HG02642 (cell line): ENCODE data around the gene TENM3.

ENCODE experiments used
- ATAC-seq: cut with Tn5 transposase; IDR thresholded peaks from one replicate; pipeline ENCODE4 v1.9.1; 2021; ENCODE audit warnings: mild to moderate bottlenecking; ENCODE audit not compliant: unreplicated experiment, poor library complexity

Gene TENM3

DNA sequence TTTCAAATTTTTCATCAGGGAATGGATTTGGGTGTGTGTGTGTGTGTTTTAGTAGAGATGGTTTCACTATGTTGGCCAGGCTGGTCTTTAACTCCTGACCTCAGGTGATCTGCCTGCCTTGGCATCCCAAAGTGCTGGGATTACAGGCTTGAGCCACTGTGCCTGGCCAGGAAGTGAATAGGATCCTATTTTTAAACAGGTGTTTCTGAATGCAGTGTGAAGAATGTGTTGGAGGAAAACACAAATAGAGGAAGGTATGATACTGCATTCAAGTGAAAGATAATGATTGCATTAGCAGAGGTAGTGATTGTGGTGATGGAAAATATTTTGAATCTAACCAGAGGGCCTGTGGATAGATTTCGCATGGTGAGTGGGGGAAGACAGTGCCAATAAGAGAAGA, 189.6 kb downstream of the TENM3 start:
- ATAC-seq, result no peak

DNA sequence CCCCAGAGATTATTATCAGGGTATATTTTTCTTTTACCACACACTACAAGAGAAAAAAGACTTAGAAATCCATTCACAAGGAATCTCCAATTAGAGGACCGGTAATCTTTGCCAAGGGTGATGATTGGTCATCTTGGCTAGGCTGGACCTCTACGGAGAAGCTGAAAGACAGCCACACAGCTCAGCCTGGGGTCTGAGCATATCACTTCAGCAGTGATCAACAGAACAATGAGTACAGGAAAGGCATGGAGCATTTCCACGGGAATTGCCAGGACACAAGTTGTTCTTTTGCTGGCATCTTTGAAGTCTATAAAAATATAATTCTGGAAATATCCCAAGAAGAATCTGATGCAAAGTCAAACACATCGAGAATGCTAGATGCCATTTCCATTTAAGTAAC, 191.5 kb downstream of the TENM3 start:
- ATAC-seq, result no peak

DNA sequence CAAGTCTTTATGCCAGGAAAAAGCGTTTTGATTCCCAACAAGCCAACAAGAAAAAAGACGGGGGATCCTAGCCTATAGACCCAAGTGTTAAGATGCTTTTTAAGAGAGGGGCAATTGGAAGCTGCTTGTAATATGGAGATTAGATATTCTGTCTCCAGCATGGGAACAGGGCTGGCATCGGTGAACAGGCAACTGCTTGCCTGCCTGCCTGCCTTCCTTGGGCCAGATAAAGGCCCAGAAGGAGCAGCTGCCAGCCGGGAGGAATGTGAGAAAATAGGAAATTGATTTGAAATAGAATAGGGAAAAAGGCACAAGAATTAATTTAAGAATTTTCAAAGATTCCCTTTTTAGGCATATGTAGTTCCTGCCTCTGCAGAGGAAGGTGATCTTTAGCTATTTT, 192.2 kb downstream of the TENM3 start:
- ATAC-seq, result no peak

DNA sequence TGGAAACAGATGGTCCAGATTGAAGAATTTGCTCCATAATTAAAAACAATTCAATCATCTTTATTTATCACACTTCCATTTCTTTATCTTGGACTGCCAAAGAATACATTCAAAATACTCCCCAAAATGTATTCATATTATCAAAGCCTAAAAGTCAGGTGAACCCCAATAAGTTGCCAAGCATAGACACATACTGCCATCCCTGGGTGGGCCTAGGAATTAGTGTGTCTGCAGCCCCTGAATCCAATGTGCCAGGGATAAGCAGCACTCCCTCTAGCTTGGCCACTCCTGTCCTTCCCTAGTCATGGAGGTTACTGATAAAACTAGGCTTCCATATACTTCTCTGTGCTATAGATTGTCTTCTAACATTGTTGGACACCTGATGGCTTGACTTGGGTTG, 199.9 kb downstream of the TENM3 start:
- ATAC-seq, result no peak

DNA sequence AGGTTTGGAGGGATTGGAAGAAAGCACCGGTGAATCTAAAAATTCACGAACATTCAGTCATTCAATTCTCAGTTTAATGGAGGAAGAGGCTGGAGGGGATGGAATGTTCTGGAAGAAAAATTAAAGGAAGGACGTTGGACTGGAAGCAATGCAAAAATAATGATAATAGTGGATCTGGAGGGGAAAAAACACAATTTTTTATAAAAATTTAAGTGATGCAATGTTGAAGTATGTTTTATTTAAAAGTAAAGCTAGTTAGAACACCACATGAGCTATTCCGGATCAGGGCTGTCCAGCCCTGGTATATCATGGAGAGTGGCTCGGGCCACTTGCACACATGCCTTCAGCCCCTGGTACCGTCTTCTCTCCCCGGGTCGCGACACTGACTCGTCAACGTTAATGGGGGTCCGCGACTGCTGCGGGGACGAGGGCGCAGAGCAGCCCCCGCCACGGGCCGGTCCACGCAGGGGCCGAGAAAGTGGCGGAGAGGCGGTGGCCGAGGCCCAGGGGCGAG, 204.6 kb downstream of the TENM3 start:
- no peak for ATAC-seq

DNA sequence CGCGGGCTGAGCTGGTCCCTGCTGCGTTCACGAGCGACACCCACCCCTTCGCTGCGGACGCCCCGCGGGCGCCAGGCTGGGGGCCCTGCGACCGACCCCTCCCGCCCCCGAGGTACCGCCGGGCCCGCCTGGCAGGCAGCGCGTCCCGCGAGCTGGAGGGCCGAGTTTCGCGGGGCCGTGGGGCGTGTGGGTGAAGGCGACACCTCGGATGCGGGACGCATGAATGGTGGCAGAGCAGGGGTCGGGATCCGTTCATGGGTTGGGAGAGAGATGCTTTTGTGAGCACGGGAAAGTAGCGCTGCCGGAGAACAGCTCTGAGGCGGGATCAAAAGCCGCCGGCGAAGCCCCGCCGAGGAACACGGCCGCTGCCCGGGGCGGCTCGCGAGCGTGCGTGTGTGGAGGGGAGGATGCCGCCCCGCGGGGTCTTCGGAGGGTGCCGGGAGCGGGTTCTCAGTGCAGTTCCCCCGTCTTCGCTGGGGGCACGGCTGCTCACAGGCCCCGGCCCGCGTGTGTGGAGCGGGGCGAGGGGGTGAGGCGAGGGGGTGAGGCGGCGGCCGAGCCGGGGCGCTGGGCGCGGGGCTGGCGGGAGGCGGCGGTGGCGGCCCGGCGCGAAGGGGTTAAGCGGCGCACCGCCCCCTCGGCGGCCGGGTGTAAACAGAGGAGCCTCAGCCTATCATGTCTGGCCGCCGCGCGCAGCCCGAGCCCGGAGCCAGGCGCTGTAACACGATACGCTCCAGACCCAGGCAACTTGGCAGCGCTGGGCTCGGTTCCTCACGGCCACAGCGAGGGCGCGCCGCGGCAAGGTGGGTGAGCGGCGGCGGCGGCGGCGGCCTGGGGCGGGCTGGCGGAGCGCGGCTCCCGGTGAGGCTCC, 205.3 kb downstream of the TENM3 start:
- peak; percentile 95 for ATAC-seq

DNA sequence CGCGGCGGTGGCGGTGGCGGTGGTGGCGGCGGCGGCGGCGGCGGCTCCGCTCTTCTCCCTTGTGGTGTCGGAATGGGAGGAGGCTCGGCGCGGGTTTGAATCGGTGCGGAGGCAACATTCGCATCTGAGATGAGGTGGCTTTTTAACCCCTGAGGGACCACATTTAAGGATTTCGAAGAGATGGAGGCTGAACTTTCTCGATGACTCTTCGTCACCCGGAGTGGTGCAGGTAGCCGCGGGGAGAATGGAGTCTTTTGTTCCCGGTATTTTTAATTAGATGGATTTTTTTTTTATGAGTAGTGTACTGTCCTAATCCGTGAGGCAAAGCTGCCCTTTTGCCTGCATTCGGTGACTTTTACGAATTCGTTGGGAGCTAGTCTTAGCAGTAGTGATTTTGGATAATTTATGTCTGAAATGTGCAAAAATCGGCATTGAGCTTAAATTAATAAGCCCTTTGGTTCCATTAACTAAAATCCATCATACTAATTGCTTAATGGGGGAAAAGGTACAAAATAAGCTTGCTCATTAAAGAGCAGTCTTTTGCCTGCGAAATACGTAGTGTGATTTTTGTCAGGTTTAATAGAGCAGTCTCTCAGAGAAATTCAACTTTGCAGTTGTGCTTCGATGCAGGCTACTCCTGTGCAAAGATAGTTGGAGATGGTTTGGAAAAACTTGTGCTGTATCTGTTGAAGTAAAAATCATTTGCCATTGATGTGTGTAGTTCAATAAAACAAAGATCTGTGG, 206.2 kb downstream of the TENM3 start:
- ATAC-seq, result peak; percentile 3

DNA sequence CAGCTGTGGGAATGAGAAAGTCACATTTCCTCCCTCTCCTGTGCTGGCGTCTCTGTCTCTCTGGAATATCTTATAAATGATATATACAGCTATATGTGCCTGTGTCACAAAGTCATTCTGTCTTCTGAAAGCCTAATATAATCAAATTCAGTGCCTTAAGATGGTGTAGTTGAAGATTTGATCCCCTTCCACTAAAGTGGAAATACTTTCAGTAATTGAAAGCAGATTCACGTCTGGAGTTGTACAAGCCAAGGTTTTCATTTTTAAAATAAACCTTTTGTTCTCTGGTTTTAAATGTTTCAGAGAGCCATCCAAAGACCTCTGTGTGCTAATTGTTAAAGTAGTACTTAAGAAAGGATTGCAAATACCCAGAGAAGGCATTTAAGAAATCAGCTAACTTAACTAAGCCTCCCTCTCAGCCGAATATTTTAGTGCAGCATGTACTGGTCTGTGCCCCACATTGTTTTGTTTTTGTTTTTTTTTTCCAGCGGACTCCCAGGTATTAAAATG, 206.8 kb downstream of the TENM3 start:
- ATAC-seq, result no peak

DNA sequence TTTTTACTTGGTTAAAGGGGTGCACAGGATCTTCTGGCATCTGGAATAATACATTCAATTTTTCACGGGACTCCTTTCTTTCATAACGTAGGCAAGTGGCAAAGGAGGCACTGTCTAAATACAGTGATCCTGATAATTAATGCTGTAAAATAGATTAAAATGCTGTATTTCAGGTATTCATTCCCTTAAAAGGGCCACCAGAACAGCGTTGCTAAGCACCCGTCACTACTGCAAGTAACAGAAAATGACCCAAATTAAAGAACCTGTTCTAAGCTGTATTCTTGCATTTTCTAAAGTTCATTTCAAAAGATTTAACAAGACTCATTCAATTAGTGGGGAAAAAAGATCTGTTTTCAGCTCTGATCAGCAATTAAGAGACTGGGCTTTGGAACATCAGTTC, 208.2 kb downstream of the TENM3 start:
- no peak for ATAC-seq

DNA sequence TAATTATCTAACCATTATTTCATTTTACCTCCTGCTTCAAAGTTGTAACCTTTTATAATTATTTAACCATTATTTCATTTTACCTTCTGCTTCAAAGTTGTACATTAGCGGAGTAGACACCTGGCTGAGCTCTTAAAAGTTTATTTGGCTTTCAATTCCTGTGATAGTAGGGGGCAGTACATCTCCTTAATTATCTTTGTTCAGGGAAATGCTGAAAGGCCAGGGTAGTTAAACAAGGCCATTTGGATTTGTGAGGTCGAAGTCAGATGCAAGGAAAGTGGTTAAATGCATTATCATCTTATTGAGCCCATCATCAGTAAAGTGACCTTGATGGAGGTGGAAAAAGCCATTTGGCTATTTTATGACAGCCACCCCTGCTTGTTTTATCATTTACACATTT, 210.6 kb downstream of the TENM3 start:
- no peak for ATAC-seq

DNA sequence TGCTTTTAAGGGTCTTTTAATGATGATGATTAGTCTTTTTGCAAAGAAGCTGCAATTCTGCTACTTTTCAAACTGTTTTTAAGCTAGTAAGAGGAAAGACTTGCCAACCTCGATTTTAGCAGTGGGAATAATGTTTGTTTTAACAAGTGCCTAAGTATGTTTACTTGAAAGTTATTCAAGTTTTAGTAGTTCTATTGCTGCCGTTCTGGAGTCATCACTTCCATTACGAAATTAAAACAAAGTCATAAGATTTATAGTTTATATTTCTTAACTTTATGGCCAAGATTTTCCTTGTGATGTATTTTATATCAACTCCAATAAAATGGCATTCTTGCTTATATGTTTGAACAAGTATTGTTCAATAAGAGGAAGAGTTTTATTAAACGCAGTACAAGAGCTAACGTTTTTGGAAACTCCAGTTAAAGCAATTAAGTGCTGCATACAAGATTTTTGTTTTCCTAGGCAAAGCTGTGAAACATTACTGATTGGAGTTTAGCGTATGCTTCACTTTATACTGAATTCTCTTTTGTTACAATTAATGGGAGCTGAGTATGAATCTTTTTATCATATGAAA, 211.3 kb downstream of the TENM3 start:
- ATAC-seq, result no peak

DNA sequence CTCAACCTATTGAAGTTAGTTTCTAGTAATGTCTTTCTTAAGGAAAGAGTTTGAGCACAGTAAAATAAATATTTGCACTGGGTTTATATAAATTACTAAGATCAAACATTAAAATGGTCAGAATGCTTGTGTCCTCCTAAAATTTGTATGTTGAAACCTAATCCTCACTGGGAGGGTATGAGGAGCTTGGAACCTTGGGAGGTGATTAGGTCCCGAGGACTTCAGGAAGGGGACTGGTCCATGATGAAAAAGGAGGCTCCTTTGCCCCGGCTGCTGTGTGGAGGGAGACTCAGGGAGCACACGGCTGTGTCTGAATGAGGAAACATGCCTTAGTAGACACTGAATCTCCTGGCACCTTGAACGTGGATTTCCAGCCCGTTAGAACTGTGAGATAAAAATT, 221.9 kb downstream of the TENM3 start:
- no peak for ATAC-seq

DNA sequence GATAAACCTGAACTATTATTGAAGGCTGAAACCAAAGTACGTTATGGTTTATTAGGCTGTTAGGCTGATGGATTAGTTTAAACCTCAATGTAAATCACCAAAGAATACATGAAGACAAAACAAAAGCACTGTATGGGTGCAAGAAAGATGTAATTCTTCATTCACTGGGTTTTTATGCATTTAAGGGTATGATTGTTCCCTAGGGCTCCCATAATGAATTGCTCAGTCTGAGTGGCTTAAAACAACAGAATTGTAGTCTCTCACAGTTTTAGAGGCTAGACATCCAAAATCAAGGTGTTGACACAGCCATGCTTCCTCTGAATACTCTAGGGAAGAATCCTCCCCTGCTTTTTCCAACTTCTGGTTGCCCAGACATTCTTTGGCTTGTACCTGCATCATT, 222.8 kb downstream of the TENM3 start:
- no peak for ATAC-seq

DNA sequence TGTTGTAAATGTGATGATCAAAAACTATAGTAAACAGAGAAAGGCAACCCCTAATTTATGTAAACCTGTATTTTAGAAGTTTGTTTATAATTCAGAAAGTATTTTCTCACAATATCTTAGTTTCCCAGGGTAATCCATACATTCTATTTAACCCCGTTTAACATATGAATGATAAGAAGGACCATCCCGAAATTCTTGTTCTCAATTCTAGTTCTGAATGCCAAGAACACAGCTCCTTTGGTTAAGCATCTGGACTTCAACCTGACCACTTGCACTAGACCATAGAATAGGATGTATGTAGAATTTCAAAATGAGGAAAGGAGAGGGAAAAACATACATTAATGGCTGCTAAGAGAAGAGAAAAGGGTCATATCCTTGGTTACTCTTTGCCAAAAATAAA, 227.0 kb downstream of the TENM3 start:
- ATAC-seq, result no peak

DNA sequence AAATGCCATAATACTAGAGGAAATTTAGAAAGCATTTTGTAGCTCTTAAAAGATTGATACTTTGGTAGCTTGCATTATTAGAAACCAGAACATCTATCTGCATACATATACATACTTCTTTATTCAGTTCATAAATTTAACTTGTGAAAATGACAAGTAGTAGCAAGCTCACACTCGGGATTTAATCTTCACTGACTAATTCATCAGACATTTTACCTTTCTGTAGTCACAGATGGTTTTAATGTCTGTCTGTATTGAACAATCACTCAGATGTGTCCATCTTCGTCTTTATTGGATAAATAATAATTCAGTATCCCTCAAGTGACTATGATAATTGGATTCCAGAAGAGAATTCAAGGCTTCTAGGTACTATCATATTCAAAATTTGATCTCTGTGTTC, 232.3 kb downstream of the TENM3 start:
- ATAC-seq, result no peak

DNA sequence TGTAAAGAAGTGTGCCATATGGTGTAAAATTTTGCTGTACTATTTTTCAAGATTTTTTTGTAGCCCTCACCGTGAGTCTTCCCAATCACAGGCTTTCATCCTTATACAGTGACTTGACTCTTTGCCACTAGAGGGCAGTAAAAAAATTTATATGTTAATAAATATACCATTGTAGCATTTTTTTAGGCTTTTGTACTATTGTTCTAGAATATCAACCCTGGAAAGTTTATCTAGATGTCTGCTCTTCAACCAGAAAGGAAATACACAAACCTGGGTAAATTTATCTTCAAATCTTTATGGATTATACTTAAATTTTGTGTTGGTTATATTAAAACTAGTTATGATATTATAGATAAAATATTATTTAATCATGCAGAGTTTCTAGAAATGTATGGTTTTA, 235.3 kb downstream of the TENM3 start:
- peak; percentile 65 for ATAC-seq

DNA sequence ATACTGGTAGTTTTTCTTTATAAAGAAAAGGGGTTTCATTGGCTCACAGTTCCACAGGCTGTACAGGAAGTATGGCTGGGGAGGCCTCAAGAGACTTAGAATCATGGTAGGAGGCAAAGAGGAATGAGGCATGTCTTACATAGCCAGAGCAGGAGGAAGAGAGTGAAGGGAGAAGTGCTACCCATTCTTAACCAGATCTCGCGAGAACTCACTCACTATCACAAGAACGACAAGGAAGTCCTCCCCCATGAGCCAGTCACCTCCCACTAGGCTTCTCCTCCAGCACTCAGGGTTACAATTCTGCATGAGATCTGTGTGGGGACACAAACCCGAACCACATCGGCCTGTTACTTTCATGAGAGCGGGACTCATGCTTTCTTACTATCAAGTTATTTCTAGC, 240.5 kb downstream of the TENM3 start:
- ATAC-seq, result no peak

DNA sequence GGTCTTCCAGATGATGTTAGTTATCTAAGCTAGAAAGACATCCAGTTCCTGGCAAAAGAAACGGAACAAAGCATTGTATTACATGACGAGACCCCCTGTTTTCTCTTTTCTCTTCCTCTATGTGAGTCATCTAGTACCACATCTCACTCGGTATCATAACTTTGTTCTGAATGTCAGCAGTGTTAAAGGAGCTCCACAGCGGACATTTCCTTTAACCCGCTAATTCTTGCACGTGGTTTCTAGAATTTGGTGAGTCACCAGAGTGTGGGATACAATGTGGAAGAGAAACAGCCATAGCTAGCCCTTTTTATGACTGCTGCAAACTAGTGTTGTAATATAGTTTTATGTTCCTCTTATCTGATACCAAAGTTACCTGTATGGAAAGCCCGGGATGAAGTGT, 243.7 kb downstream of the TENM3 start:
- no peak for ATAC-seq

DNA sequence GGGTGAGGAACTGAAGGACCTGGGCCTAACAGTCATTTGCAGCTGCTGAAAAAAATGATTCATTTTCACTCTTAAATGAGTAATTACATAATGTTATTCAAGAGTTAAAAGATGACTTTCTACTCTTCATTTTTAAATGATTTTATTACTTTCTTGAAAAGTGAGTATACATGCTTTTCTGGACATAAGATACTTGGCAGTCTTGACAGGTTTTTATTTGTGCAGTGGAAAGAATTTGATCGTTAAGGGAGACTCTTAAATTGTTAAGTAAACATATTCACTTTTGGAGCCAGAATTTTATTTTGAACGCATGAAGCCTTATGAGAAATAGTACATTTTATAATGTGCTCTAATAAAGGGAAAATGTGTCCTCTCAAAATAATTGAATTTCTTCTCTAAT, 245.7 kb downstream of the TENM3 start:
- ATAC-seq, result no peak

DNA sequence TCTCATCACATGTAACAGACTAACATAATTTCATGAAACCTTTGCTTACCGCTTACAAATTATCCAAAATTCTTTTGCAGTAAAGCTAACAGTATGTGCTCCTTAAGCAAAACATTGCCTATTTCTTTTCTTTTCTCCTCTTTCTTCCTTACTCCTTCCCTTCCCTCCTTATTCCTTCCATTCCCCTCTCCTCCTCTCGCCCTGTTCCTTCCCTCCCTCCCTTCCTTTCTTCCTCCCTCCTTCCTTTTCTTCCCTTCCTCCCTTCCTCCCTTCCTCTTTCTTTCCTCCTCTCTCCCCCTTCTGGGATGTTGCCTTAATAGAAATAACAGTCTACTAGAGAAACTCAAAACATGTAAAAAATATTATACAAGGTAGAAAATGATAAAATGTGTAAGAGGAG, 246.4 kb downstream of the TENM3 start:
- no peak for ATAC-seq

DNA sequence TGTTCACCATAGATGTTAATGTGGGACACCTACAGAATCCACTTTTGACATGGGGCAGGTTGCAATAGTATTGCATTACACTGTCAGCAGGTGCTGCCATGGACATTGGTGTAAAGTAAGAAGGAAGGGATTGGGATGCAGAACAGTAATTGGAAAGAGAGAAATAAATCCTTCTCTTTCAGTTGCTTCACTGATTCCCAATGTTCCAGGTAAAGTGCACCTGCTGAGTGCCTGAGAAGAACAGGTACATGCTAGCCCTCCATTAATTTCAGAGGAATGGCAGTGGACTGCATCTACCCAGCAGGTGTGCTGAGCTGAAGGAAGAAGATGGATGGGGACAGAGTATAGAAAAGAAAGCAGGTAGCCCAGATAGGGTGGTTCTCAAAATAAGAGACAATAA, 248.5 kb downstream of the TENM3 start:
- ATAC-seq, result peak; percentile 27
